Raji (cell line): Measurements from ENCODE around the gene MAGI2.

Experiments used
- POLR2A ChIP-seq: IDR thresholded peaks from 2 replicates; pipeline ENCODE4 v1.6.1; 2011; ENCODE audit warnings: low read depth, low read length, control low read depth; ENCODE audit not compliant: insufficient read depth

The MAGI2 gene

GRCh38 chr7:78141522-78142281, 1311.8 kb downstream of the MAGI2 start:
- no peak for TF ChIP-seq POLR2A

DNA sequence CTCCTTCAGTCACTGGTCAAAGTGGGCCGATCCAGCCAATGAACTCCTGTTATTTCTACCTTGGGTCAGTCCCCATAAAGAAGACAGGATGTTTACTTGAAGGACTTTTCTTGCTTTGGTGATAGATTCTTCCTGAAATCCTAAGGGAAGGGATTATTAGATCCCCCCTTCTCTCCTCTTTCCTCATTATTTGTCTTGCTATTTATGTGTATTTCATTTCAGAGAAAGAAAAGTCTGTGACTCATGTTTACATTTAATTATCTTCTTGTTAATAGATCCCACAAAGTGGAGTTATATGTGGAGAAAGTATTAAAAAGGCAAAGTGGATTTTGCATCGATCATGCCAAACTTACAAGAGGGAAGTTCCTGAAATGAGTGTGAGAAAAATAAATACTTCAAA, 1313.4 kb downstream of the MAGI2 start:
- TF ChIP-seq POLR2A: no peak

- TF ChIP-seq POLR2A: no peak
Observed at GRCh38 chr7:78139335-78139734, 1314.1 kb downstream of the MAGI2 start.

DNA sequence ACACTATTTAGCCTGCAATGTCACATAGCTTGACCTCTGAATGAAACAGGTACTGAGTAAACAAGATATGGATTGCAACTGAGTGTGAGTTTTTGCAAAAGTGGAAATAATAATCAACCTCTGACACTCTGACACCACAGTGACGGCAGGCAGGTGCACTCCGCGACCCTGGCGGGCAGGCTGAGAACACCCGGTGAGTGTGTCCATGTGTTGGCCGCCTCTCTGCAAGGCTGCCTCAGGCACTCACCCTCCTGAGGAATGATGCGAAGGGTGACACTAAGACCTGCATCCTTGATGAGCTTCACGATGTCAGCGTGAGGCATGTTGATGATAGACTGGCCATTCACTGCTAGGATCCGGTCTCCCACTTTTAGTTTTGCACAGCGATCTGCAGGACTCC, 1318.7 kb downstream of the MAGI2 start:
- TF ChIP-seq POLR2A: no peak

DNA sequence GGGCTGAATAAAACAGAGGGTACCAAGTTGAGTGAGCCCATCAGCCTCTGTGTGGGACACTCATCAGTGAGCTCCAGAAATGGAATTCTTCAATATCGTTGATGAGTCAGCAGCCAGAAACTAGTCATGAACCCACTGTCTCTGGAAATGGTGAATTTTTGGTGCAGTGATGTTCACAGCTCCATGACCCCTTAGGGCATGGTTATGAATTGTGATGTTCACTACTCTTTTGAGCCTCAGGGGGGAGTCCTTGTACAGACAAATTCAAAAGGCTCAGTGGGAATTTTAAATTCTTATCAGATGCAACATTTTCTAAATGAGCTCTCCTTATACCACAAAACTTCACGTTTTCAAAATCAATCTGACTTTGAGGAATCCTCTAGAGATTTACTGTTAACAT, 1319.2 kb downstream of the MAGI2 start:
- no peak for TF ChIP-seq POLR2A

- no peak for TF ChIP-seq POLR2A
Observed at GRCh38 chr7:78130446-78131215, 1322.8 kb downstream of the MAGI2 start.

DNA sequence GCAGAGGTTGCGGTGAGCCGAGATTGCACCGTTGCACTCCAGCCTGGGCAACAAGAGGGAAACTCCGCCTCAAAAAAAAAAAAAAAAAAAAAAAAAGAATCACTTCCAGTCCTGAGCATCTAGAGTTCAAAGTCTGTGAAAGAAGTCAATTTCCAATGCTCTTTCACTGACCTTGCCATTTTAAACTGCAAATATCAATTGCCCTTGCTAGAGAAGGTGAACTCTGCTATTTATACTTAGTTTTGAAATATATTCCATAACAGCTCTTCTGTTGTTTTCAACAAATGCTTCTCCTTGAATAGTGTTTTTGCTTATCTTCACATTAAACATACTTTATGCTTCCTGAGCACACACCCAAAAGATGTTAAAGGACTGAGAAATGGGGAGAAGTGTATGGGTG, 1323.6 kb downstream of the MAGI2 start:
- no peak for TF ChIP-seq POLR2A

DNA sequence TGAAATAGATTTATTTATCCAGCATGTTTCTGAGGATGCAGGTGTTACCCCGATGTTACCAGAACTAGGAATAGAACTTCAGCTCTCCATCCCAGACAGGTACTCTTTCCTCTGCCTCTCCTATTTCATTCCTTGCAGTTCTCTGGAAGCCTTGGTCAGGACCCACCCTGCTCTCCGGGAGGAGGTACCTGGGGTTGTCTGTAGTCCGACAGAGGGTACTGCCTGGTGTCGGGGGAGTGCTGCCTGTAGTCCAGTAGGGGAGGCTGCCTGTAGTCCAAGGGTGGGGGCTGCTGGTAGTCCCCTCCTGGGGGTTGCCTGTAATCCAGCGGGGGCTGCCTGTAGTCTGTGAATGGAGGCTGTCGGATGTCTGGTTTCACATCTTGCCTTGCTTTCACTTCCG, 1326.5 kb downstream of the MAGI2 start:
- no peak for TF ChIP-seq POLR2A

DNA sequence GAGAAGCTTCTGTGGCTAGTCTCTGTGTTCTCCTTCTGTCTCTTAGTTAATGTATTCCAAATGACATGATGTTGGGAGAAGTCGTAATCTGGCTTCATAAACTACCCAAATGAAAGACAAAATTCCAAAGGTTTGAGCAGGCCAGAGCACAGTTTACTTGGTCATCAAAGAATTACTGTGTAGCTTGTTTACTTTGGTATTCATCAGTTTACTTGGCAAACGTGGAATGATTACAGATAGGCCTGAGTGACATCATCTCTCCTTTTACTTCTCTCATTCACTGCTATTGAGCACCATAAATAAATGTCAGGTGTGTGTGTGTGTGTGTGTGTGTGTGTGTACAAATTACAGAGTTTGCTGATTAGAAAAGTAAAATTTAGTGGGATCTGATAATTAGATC, 1327.6 kb downstream of the MAGI2 start:
- no peak for TF ChIP-seq POLR2A

- TF ChIP-seq POLR2A: no peak
Observed at GRCh38 chr7:78124216-78124615, 1329.3 kb downstream of the MAGI2 start.

- no peak for TF ChIP-seq POLR2A
Observed at GRCh38 chr7:78121888-78122287, 1331.6 kb downstream of the MAGI2 start.

GRCh38 chr7:78118470-78118869, 1335.0 kb downstream of the MAGI2 start:
- TF ChIP-seq POLR2A: no peak

DNA sequence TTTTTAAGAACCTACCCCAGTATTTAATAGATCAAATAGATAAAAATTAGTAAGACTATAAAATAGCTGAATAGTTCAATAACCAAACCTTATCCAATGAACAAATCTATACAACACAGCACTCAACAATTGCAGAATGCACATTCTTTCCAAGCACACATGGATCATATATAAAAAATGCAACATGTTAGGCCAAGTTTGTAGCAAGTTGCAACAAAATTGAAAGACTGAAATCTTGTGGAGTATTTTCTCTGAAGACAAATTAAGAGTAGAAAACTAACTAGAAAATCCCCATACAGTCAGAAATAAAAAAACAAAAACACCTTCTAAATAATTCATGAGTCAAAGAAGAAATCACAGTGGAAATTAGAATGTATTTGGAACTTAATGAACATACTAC, 1337.6 kb downstream of the MAGI2 start:
- no peak for TF ChIP-seq POLR2A

DNA sequence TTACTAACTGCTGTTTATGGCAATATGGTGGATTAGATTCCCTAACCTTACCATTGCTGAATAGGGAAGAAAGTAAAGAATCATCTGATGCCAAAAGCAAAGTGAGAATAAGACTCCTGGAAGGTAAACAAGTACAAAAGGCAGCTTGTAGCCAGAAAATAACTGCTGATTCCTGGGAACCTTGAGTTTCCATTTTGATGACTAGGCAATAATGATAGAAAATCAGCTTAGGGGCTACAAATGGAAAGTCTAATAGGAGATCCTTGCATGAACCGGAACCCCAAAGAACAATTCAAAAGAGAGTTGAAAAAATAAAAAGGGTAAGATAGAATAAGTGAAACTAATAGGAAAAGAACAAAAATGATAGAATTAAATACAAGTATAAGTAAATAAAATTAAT, 1338.5 kb downstream of the MAGI2 start:
- no peak for TF ChIP-seq POLR2A

DNA sequence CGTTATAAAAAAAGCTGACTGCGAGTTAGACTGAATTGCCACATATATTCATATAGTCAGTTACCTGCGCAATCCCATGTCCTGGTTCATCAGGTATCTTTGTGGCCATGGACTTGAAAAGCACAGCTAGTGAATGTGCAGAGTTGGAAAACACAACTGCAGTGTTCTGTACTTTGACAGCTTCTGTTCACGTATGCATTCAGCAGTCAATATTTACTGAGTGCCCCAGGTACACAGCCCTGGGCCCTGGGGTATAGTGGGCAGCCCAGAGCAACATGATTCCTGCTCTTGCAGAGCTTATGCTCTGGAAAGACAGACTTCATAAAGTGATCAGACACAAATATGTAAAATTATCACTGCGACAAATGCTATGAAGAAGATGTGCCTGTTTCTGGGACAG, 1341.0 kb downstream of the MAGI2 start:
- TF ChIP-seq POLR2A: no peak

GRCh38 chr7:78111386-78111785, 1342.1 kb downstream of the MAGI2 start:
- no peak for TF ChIP-seq POLR2A
